ENCODE data around the gene POLD2.
"Not testable (repeated sequence)": the region's sequence is repeated elsewhere in the genome, so short reads cannot be mapped to it uniquely, and the experiment has no call there.

Gene POLD2

DNA sequence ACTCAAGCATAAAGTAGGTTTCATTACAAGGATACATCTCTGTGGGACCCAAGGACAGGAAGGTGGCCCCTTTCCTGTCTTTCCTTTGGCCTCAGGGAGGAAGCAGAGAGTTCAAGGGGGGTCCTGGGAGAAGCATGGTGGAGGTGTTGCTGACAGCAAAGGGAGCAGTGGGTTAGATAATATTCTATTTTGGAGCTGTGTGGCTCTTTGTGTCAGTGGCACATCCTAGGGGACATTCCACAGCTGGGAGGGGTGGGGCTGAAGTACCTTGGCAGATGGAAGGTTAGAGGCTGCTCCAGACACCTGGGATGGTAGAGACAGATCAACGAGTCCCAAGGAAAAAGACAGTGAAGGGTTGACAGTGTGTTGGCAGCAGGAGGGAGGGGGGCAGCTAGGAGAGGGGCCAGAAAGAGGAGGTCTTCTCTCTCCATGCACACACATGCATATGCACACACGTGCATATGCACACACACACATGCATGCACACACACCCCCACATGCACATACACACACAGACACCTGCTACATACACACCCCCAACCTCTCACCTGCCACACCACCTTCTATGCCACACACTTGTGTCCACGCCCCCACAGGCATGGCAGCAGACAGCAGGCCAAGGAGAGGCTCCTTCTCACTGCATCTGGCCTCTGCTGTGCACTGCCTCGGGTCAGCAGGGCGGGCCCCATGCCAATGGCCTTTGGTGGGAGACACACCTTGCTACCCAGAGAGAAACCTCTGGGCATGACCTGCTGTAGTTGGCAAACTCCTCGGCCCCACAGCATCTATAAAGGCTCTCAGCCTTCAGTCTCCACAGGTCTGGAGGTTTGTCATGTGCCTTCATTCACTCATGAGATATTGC is 5.6 kb upstream of the POLD2 start:
- TF ChIP-seq, protein P1, sequence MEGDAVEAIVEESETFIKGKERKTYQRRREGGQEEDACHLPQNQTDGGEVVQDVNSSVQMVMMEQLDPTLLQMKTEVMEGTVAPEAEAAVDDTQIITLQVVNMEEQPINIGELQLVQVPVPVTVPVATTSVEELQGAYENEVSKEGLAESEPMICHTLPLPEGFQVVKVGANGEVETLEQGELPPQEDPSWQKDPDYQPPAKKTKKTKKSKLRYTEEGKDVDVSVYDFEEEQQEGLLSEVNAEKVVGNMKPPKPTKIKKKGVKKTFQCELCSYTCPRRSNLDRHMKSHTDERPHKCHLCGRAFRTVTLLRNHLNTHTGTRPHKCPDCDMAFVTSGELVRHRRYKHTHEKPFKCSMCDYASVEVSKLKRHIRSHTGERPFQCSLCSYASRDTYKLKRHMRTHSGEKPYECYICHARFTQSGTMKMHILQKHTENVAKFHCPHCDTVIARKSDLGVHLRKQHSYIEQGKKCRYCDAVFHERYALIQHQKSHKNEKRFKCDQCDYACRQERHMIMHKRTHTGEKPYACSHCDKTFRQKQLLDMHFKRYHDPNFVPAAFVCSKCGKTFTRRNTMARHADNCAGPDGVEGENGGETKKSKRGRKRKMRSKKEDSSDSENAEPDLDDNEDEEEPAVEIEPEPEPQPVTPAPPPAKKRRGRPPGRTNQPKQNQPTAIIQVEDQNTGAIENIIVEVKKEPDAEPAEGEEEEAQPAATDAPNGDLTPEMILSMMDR (IDR thresholded peaks at IDR 0.05; ENCODE audit: low read depth, low read length, poor library complexity, severe bottlenecking): peak; percentile 4
- no peak for TF ChIP-seq EZH2phosphoT487 (IDR thresholded peaks at IDR 0.05; ENCODE audit: borderline replicate concordance, low read length)
- Histone ChIP-seq H3K27me3 (ENCODE audit: control insufficient read depth, low read length) (no peaks in the 10 kb centered on the region), H3K36me3 (ENCODE audit: control insufficient read depth, low read length) (no peaks in the 10 kb centered on the region), H3K4me2 (ENCODE audit: low read length) (peak overlapping the region; percentile 64), H3K4me3 (ENCODE audit: low read length) (peak overlapping the region; percentile 50), H4K20me1 (ENCODE audit: control insufficient read depth, insufficient read depth, low read depth, low read length) (no peaks in the 10 kb centered on the region), H3K9me3 (ENCODE audit: control insufficient read depth, insufficient read depth, low read length) (no peaks in the 10 kb centered on the region), H3K4me1 (ENCODE audit: control insufficient read depth, low read length) (peaks cover 42% of the 10 kb centered on the region), H3K27ac (ENCODE audit: low read depth, low read length) (peak overlapping the region; percentile 61), H3K79me2 (ENCODE audit: control insufficient read depth, low read length) (peaks cover 2% of the 10 kb centered on the region), H3F3A (ENCODE audit: control insufficient read depth, insufficient read depth) (peaks cover 18% of the 10 kb centered on the region), H3K9me2 (replicated peaks; ENCODE audit: control insufficient read depth, low read length) (no peaks in the 10 kb centered on the region)

- TF ChIP-seq EZH2phosphoT487 (IDR thresholded peaks at IDR 0.05; ENCODE audit: borderline replicate concordance, low read length): no peak
- TF ChIP-seq, protein P1 (IDR thresholded peaks at IDR 0.05; ENCODE audit: low read depth, low read length, poor library complexity, severe bottlenecking): no peak
- Histone ChIP-seq H3F3A (ENCODE audit: control insufficient read depth, insufficient read depth) (peaks cover 18% of the 10 kb centered on the region), H3K4me2 (ENCODE audit: low read length) (peak overlapping the region; percentile 64), H4K20me1 (ENCODE audit: control insufficient read depth, insufficient read depth, low read depth, low read length) (no peaks in the 10 kb centered on the region), H3K36me3 (ENCODE audit: control insufficient read depth, low read length) (peaks cover 5% of the 10 kb centered on the region), H3K79me2 (ENCODE audit: control insufficient read depth, low read length) (peaks cover 17% of the 10 kb centered on the region), H3K9me2 (replicated peaks; ENCODE audit: control insufficient read depth, low read length) (no peaks in the 10 kb centered on the region), H3K27ac (ENCODE audit: low read depth, low read length) (peak overlapping the region; percentile 61), H3K9me3 (ENCODE audit: control insufficient read depth, insufficient read depth, low read length) (no peaks in the 10 kb centered on the region), H3K4me3 (ENCODE audit: low read length) (peak overlapping the region; percentile 50), H3K27me3 (ENCODE audit: control insufficient read depth, low read length) (no peaks in the 10 kb centered on the region), H3K4me1 (ENCODE audit: control insufficient read depth, low read length) (peaks cover 48% of the 10 kb centered on the region)
Observed at GRCh38 chr7:44127161-44127560, 3.8 kb upstream of the POLD2 start.

DNA sequence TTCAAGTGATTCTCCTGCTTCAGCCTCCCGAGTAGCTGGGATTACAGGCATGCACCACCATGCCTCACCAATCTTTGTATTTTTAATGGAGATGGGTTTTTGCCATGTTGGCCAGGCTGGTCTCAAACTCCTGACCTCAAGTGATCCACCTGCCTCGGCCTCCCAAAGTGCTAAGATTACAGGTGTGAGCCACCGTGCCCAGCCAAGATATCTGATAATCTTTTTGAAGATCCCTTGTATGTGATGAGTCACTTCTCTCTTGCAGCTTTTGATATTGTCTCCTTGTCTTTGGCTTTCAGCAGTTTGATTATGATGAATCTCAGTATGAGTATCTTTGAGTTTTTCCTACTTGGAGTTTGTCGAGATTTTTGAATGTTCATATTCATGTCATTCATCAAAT is 3.2 kb upstream of the POLD2 start:
- Histone ChIP-seq H3K4me1 (ENCODE audit: control insufficient read depth, low read length) (peaks cover 54% of the 10 kb centered on the region), H3K36me3 (ENCODE audit: control insufficient read depth, low read length) (peaks cover 11% of the 10 kb centered on the region), H3F3A (ENCODE audit: control insufficient read depth, insufficient read depth) (peaks cover 18% of the 10 kb centered on the region), H3K79me2 (ENCODE audit: control insufficient read depth, low read length) (peaks cover 22% of the 10 kb centered on the region)
- not testable (repeated sequence) for H3K27me3 ChIP-seq (ENCODE audit: control insufficient read depth, low read length); H3K9me3 ChIP-seq (ENCODE audit: control insufficient read depth, insufficient read depth, low read length); H3K4me3 ChIP-seq (ENCODE audit: low read length); H3K4me2 ChIP-seq (ENCODE audit: low read length); H3K9me2 ChIP-seq (replicated peaks; ENCODE audit: control insufficient read depth, low read length); H3K27ac ChIP-seq (ENCODE audit: low read depth, low read length); H4K20me1 ChIP-seq (ENCODE audit: control insufficient read depth, insufficient read depth, low read depth, low read length)

- H4K20me1 ChIP-seq (ENCODE audit: control insufficient read depth, insufficient read depth, low read depth, low read length): no peaks in the 10 kb centered on the region
- no peaks in the 10 kb centered on the region for H3K27me3 ChIP-seq (ENCODE audit: control insufficient read depth, low read length)
- no peak overlapping the region for H3K27ac ChIP-seq (ENCODE audit: low read depth, low read length)
- H3F3A ChIP-seq (ENCODE audit: control insufficient read depth, insufficient read depth): peaks cover 18% of the 10 kb centered on the region
- TF ChIP-seq EZH2phosphoT487 (IDR thresholded peaks at IDR 0.05; ENCODE audit: borderline replicate concordance, low read length): no peak
- TF ChIP-seq, protein P1 (IDR thresholded peaks at IDR 0.05; ENCODE audit: low read depth, low read length, poor library complexity, severe bottlenecking): no peak
- H3K4me1 ChIP-seq (ENCODE audit: control insufficient read depth, low read length): peaks cover 71% of the 10 kb centered on the region
- H3K9me3 ChIP-seq (ENCODE audit: control insufficient read depth, insufficient read depth, low read length): no peaks in the 10 kb centered on the region
- no peak overlapping the region for H3K4me3 ChIP-seq (ENCODE audit: low read length)
- peaks cover 28% of the 10 kb centered on the region for H3K36me3 ChIP-seq (ENCODE audit: control insufficient read depth, low read length)
- H3K4me2 ChIP-seq (ENCODE audit: low read length): 0 out of 2 replicates have a peak overlapping the region, but pooled peaks have one; percentile 11
- no peaks in the 10 kb centered on the region for H3K9me2 ChIP-seq (replicated peaks; ENCODE audit: control insufficient read depth, low read length)
- peaks cover 40% of the 10 kb centered on the region for H3K79me2 ChIP-seq (ENCODE audit: control insufficient read depth, low read length)
Observed at GRCh38 chr7:44124822-44125202, 1.5 kb upstream of the POLD2 start.

Measured in DOHH2 (cell line).